Tibial nerve (tissue), 4 donors: ENCODE data around the gene AP3D1.

Source experiments
- CTCF ChIP-seq, 5 experiments: fragments of 200-600 bp in 3 of 5; fragments of 450-650 bp in 2 of 5; sonication (generic) in 3 of 5; IDR thresholded peaks; one replicate each; pipeline ENCODE4 v1.5.1; 2016 to 2019; ENCODE audit warnings: antibody characterized with exemption in 5 of 5, mild to moderate bottlenecking in 3 of 5, moderate library complexity in 2 of 5
- EP300 ChIP-seq, 2 donors: sonication (generic); formaldehyde crosslinking; IDR thresholded peaks; one replicate each; pipeline ENCODE4 v1.6.1; 2017; ENCODE audit warnings: antibody characterized with exemption in 2 of 2, mild to moderate bottlenecking in 1 of 2
- POLR2A ChIP-seq, 2 donors: fragments of 450-650 bp; IDR thresholded peaks; one replicate each; pipeline ENCODE4 v1.6.1; 2017; ENCODE audit warnings: antibody characterized with exemption in 2 of 2, mild to moderate bottlenecking in 2 of 2, moderate library complexity in 2 of 2

- TF ChIP-seq CTCF (IDR thresholded peaks at IDR 0.05) (no peak), EP300 (IDR thresholded peaks at IDR 0.05) (no peak), POLR2A (IDR thresholded peaks at IDR 0.05) (no peak)
Observed at GRCh38 chr19:2195361-2195760, 44.0 kb upstream of the AP3D1 start.
